Chondrocyte (in vitro differentiated cells): ENCODE data around the gene GLYATL2. TPM values are rescaled to one million over a fixed set of nuclear protein-coding genes. Genes with fewer than 3 reads are reported as not detected.

Source experiments
- DNase-seq: peaks from one replicate; pipeline ENCODE4 v3.0.0; 2021; ENCODE audit warnings: mixed read lengths, low spot score
- H3K27ac Mint-ChIP-seq: one replicate; pipeline ENCODE4 v1.8.0; 2021; ENCODE audit warnings: mild to moderate bottlenecking, moderate library complexity, mixed read lengths; ENCODE audit not compliant: unreplicated experiment
- H3K27me3 Mint-ChIP-seq: 2 replicates; pipeline ENCODE4 v1.8.0; 2021; ENCODE audit warnings: low read depth, mixed read lengths
- H3K36me3 Mint-ChIP-seq: 2 replicates; pipeline ENCODE4 v1.8.0; 2021; ENCODE audit warnings: low read depth, mixed read lengths
- H3K4me1 Mint-ChIP-seq: 2 replicates; pipeline ENCODE4 v1.8.0; 2021; ENCODE audit warnings: low read depth, mild to moderate bottlenecking, mixed read lengths
- H3K4me3 Mint-ChIP-seq: one replicate; pipeline ENCODE4 v1.8.0; 2021; ENCODE audit warnings: mild to moderate bottlenecking, moderate library complexity, mixed read lengths; ENCODE audit not compliant: unreplicated experiment
- H3K9me3 Mint-ChIP-seq: 2 replicates; pipeline ENCODE4 v1.8.0; 2021; ENCODE audit warnings: low read depth, mixed read lengths
- total RNA-seq: library from RNA; stranded (reverse); gene quantifications from 3 replicates; pipeline ENCODE4 v1.2.1, GENCODE V29; 2021
- TF ChIP-seq, protein P1 (sequence below): fragments of 200-600 bp; sonication (generic); IDR thresholded peaks from 2 replicates; pipeline ENCODE4 v1.5.0; 2021; ENCODE audit warnings: antibody characterized with exemption, mild to moderate bottlenecking, moderate library complexity

GLYATL2 gene
- total RNA-seq, 1 donor from 2014 or later, result 0.35 TPM

- H3K9me3 Mint-ChIP-seq, result peaks cover 4% of the 10 kb centered on the region
- TF ChIP-seq, protein P1, sequence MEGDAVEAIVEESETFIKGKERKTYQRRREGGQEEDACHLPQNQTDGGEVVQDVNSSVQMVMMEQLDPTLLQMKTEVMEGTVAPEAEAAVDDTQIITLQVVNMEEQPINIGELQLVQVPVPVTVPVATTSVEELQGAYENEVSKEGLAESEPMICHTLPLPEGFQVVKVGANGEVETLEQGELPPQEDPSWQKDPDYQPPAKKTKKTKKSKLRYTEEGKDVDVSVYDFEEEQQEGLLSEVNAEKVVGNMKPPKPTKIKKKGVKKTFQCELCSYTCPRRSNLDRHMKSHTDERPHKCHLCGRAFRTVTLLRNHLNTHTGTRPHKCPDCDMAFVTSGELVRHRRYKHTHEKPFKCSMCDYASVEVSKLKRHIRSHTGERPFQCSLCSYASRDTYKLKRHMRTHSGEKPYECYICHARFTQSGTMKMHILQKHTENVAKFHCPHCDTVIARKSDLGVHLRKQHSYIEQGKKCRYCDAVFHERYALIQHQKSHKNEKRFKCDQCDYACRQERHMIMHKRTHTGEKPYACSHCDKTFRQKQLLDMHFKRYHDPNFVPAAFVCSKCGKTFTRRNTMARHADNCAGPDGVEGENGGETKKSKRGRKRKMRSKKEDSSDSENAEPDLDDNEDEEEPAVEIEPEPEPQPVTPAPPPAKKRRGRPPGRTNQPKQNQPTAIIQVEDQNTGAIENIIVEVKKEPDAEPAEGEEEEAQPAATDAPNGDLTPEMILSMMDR, result no peak
- no peak for DNase-seq
- no peaks in the 10 kb centered on the region for H3K27me3 Mint-ChIP-seq
- H3K27ac Mint-ChIP-seq, result no peak overlapping the region
- no peaks in the 10 kb centered on the region for H3K36me3 Mint-ChIP-seq
- H3K4me1 Mint-ChIP-seq, result no peaks in the 10 kb centered on the region
- no peak overlapping the region for H3K4me3 Mint-ChIP-seq
These were observed 13.7 kb downstream of the GLYATL2 start for GRCh38 chr11:58830673-58831301.

GRCh38 chr11:58829786-58830185 is 14.7 kb downstream of the GLYATL2 start:
- Mint-ChIP-seq H3K4me1 (no peaks in the 10 kb centered on the region), H3K9me3 (peaks cover 9% of the 10 kb centered on the region), H3K36me3 (no peaks in the 10 kb centered on the region), H3K27me3 (no peaks in the 10 kb centered on the region), H3K27ac (no peak overlapping the region), H3K4me3 (no peak overlapping the region)
- TF ChIP-seq, protein P1, result no peak
- DNase-seq, result no peak

- no peak overlapping the region for H3K4me3 Mint-ChIP-seq
- DNase-seq, result no peak
- peaks cover 2% of the 10 kb centered on the region for H3K27me3 Mint-ChIP-seq
- no peaks in the 10 kb centered on the region for H3K36me3 Mint-ChIP-seq
- H3K9me3 Mint-ChIP-seq, result peaks cover 21% of the 10 kb centered on the region
- no peaks in the 10 kb centered on the region for H3K4me1 Mint-ChIP-seq
- TF ChIP-seq, protein P1, result no peak
- no peak overlapping the region for H3K27ac Mint-ChIP-seq
These were observed 30.8 kb downstream of the GLYATL2 start for GRCh38 chr11:58813693-58814092.

DNA sequence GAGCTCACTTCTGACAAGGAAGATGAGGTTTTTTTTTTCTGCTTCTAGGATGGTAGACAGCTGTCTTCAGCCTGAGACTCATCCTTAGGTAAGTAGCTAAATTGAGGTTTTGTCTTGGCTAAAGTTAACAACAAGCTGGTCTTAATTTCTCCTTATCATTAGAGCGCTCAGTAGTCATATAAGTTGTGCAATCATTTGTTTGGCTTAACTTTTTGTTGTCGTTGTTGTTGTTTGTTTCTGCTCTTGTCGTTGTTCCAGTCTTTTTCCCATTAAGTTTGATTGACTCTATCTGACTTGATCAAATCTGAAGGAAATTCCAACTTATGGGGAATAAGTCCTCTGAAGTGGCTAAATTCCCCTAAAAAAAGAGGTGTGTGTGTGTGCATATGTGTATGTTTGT is 33.0 kb downstream of the GLYATL2 start:
- H3K4me1 Mint-ChIP-seq, result no peaks in the 10 kb centered on the region
- TF ChIP-seq, protein P1, result no peak
- peaks cover 2% of the 10 kb centered on the region for H3K27me3 Mint-ChIP-seq
- H3K36me3 Mint-ChIP-seq, result no peaks in the 10 kb centered on the region
- DNase-seq, result no peak
- H3K27ac Mint-ChIP-seq, result no peak overlapping the region
- peaks cover 9% of the 10 kb centered on the region for H3K9me3 Mint-ChIP-seq
- H3K4me3 Mint-ChIP-seq, result no peak overlapping the region

DNA sequence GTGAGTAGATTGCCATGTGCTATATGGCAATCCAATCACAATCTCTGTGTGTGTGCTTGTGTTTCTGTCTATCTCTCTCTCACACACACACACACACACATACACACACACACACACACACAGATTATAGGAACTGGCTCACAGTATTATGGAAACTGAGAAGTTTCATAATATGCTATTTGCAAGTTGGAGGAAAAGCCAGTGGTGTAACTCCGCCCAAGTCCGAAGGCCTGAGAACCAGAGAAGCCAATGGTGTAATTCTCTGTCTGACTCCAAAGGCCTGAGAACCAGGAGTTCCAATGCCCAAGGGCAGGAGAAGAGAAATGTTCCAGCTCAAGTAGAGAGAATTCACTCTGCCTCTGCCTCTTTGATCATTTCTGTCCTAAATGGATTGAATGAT is 37.2 kb downstream of the GLYATL2 start:
- Mint-ChIP-seq H3K36me3 (no peaks in the 10 kb centered on the region), H3K4me3 (no peak overlapping the region), H3K4me1 (no peaks in the 10 kb centered on the region), H3K27ac (no peak overlapping the region), H3K9me3 (peaks cover under 1% of the 10 kb centered on the region), H3K27me3 (peaks cover 6% of the 10 kb centered on the region)
- TF ChIP-seq, protein P1, result no peak
- DNase-seq, result no peak
